Glomerular endothelial cell (primary cell): Measurements from ENCODE around the gene CCDC24. TPM values are rescaled to one million over a fixed set of nuclear protein-coding genes. Genes with fewer than 3 reads are reported as not detected.
A peak's percentile ranks its signal among the peaks of the same experiment; 100 is the strongest.

Experiments
- DNase-seq: peaks from one replicate; pipeline ENCODE4 v3.0.0-alpha.2; 2011; ENCODE audit warnings: low read depth, low spot score; ENCODE audit errors: extremely low read depth
- total RNA-seq: library from RNA; depleted of rRNA; stranded (reverse); fragments of >200 nt; gene quantifications from 2 replicates; pipeline ENCODE4 v1.2.3, GENCODE V29; 2015

CCDC24 gene
- total RNA-seq, 1 donor from 2014 or later = 5.7 TPM

- DNase-seq = no peak
These were observed 29.1 kb upstream of the CCDC24 start for GRCh38 chr1:43962324-43962723.

DNA sequence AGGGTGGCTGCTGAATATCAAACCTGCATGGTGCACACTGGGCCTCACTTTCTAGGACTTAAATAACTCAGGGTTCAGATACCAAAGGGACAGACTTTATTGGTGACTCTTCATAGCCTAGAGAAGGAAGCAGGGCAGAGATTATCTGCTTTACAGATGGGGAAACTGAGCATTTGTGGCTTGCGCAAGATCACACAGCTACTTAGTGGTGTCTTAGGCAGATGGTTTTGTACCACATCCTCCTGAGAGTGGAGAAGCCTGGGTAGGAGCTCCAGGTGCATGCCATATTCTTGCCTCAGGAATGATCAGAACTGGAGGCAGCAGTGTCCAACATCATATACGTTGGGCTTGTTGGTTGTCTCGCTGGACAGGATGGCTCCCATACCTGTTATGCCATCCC lies 28.4 kb upstream of the CCDC24 start:
- DNase-seq = no peak

DNA sequence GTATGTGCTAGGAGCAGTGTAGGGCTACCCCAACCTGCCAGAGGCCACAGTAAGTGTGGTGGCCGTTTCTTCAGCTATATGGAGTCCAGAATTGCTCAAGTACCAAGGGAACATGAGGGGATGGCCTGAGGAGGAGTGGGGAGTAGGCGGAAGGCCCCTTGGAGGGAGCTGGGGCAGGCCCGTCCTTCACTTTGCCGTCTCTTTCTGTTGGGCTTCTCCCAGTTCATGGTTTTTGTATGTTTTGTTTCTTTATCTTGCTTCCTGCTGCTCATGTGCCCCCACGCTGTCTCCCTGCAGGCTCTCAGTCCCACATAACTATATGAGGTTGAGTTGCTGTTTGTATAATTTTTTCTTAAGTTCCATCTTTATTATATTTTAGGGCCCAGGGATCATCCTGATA lies 27.5 kb upstream of the CCDC24 start:
- DNase-seq = no peak

DNA sequence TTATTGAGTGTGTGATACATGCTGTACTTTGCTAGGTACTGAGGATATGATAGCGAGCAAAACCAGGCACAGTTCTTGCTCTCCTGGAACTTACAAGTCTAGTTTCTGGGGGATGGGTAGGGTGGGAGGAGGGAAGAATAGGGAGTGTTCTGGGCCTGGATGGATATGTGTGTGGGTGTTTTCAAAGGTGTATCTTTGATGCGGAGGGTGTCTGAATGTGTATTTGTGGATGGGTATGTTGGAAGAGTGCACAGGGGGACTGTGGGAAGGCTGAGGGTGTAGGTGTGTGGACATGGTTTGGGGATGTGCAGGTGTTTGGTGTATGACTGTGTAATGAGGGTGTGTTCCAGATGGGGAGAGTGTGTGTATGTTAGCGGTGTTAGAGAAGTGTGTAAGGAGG lies 26.1 kb upstream of the CCDC24 start:
- no peak for DNase-seq

DNA sequence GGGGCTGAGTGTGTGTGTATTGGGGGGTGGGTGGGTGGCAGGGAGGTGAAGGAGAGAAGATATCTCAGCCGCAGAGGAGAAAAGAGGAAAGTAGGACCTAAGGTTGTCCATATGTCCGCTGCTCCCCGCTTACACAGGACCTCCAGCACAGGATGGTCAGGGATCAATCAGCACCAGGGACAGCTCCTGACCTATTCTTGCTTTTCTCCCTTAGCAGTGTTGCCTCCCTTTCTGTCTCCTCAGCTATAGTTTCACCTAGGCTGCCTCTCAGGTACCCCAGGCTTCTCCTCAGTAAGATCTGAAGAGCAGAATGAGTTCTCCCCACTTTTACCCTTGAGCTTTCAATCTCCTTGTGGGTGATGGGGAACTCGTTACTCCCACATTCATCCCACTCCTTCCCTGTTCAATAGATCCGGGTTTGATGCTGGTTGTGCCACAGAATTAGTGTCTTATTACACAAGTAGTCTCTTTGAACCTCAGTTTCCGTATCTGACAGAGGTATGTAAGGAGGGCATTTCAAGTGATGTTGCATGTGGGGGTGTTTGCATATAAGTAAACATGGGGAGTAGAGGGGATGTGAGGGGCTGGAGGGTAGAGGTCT lies 23.0 kb upstream of the CCDC24 start:
- DNase-seq = no peak

DNA sequence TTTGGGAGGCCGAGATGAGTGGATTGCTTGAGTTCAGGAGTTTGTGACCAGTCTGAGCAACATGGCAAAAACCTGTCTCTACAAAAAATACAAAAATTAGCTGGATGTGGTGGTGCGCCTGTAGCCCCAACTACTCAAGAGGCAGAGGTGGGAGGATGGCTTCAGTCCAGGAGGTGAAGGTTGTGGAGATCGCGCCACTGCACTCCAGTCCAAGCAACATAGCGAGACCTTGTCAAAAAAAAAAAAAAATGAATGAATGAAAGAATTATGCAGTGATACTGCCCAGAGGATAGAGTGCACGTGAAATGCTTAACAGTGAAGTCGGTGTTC lies 22.0 kb upstream of the CCDC24 start:
- no peak for DNase-seq

DNA sequence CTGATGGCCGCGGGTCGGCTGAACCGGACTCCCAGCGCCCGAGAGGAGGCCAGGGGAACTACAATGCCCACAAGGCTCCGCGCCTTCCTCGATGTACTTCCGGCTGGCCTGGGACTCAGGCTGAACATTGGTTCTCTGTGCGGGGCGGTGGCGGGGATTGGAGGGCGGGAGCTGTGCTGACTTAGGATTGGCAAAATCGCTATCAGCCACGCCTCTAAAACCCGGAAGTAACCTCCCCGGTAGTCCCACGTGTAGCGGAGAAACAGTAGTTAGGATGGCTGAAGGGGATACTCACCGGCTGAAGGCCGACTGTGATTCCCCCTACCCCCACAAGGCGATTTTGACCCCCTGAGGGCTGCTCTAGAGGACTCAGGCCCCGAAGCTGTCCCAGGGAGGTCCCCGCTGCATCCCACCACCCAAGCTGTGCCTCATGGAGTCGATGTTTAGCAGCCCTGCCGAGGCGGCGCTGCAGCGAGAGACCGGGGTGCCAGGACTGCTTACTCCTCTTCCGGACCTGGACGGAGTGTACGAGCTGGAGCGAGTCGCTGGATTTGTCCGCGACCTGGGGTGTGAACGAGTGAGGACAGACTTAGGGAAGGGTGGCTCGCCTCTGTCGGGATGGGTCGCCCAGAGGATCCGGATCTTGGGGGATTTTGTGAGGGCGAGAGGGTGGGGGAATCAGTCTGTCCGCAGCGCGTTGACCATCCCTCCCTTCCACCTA lies 21.5 kb upstream of the CCDC24 start, which contains the start of gene DPH2:
TSS of gene DPH2 (plus strand) at position 265 of the 721 bp plus-strand sequence. CDS start at position 431, 166 bp downstream.
- DNase-seq = peak; percentile 87

DNA sequence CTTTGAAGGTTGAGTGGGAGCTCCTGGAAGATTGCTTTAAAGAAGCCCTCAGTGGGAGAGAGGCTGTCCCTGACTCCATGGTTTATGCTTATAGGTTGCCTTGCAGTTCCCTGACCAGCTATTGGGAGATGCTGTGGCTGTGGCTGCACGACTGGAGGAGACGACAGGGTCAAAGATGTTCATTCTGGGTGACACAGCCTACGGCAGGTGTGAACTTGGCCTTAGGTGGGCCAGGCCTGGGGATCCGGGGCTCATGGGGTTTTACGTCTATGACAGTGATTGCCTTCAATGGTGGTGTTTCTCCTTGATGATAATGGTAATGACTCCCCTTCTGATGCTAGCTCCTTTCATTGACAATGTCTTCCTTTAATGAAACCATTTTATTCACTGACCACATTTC lies 20.9 kb upstream of the CCDC24 start:
- no peak for DNase-seq

- DNase-seq = no peak
These were observed 20.5 kb upstream of the CCDC24 start for GRCh38 chr1:43970911-43971310.

GRCh38 chr1:43971336-43971980 lies 19.9 kb upstream of the CCDC24 start:
- DNase-seq = no peak

DNA sequence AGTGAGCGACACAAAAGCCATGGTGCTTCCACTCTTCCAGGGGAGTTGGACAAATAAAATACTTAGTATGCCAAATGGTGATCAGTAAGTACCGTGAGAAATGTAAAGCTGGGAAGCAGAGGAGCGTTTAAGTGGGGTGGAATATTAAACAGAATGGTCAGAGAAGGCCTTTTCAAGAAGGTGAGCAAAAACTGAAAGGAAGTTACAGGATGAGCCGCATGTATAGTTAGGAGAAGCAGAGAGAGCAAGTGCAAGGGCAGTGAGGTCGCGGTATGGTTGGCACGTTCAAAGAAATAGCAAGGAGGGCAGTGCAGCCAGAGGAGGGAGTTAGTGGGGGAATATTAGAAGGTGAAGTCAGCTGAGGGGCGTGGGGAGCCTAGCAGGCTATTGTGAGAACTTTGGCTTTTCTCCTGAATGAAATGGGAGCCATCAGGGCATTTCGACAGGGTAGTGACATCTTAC lies 17.4 kb upstream of the CCDC24 start:
- DNase-seq = no peak

GRCh38 chr1:43974443-43975248 lies 16.8 kb upstream of the CCDC24 start, which contains the start of gene ATP6V0B:
ATP6V0B (plus strand) TSS chr1:43974960; CDS start chr1:43975041, 81 bp downstream.
- peak; percentile 31 for DNase-seq

GRCh38 chr1:43975249-43975961 lies 16.0 kb upstream of the CCDC24 start:
- DNase-seq = no peak

- DNase-seq = no peak
These were observed 15.4 kb upstream of the CCDC24 start for GRCh38 chr1:43976045-43976444.

DNA sequence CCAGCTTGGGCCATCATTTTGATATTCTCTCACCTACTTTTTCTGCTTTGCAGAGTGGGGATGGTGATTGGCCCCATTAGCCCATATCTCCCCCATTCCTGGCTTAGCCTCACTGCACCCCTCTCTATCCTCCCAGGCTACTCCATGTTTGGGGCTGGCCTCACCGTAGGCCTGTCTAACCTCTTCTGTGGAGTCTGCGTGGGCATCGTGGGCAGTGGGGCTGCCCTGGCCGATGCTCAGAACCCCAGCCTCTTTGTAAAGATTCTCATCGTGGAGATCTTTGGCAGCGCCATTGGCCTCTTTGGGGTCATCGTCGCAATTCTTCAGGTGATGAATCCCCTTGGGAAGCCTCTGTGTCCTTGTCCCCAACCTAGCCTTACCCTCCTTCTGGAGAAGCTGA lies 14.5 kb upstream of the CCDC24 start:
- no peak for DNase-seq

- no peak for DNase-seq
These were observed 13.8 kb upstream of the CCDC24 start for GRCh38 chr1:43977376-43978263.

DNA sequence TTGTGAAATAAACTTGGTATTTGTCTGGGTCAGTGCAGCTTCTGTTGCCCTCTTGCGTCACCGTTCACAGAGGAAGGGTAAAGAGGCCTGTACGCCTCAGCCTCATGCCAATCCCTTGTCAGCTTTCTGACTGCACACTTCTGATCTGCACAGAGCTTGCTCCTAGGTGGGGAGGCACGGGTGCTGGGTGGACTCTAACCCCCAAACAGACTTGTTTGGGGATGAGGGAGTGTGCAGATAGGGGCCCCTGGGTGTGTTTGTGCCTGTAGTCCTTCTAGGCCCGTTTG lies 13.2 kb upstream of the CCDC24 start:
- DNase-seq = no peak

GRCh38 chr1:43978551-43979260 lies 12.7 kb upstream of the CCDC24 start, which contains the start of gene B4GALT2:
B4GALT2 (plus strand) TSS chr1:43979210; CDS start chr1:43981161, 1,951 bp downstream.
- no peak for DNase-seq

- no peak for DNase-seq
These were observed 12.2 kb upstream of the CCDC24 start for GRCh38 chr1:43979261-43979527.
